GM18909 (cell line): Measurements from ENCODE around the gene CFAP161.

Experiments used
- ATAC-seq: cut with Tn5 transposase; IDR thresholded peaks from one replicate; pipeline ENCODE4 v1.9.1; 2021; ENCODE audit warnings: mild to moderate bottlenecking; ENCODE audit not compliant: unreplicated experiment, poor library complexity

CFAP161 gene

GRCh38 chr15:81133782-81134461 lies at the start of gene CFAP161:
Gene CFAP161, plus strand, starts transcription at chr15:81134270. Its CDS starts 60 bp downstream, at chr15:81134330.
- no peak for ATAC-seq

DNA sequence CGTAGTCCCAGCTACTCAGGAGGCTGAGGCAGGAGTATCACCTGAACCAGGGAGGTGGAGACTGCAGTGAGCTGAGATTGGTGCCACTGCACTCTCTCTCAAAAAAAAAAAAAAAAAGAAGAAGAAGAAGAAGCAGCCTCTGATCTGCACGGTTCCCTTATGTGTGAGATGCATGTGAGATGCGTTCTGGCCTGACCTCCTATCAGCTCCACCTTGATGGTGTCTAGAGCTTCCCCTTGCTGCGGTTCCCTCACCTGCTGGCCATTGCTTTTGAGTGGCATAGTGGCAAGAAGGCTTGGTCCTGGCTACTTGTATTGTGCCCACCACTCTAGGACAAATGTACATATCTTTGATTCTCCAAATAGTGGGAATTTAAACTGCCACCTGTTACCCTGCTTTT lies 49.4 kb upstream of the CFAP161 start:
- no peak for ATAC-seq

- no peak for ATAC-seq
Observed at GRCh38 chr15:81085213-81085612, 48.9 kb upstream of the CFAP161 start.

DNA sequence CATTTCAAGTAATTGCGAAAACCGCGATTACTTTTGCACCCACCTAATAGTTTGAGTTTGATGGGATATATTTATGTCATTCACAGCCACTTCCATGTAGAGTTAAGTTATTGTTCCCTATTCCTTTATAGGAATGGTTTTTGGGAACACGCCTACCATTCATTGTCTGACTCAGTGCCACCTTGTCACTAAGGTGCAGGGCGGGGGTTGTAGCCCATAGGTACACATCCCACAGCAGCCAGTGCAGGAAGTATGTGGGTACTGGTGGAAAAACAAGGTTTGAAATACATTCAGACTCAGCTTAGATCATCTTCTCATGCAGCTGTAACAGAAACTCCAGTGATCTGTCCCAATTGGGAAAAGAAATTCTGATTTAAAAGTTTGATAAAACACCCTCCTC lies 48.2 kb upstream of the CFAP161 start:
- no peak for ATAC-seq

GRCh38 chr15:81087066-81087465 lies 47.0 kb upstream of the CFAP161 start:
- ATAC-seq = no peak

DNA sequence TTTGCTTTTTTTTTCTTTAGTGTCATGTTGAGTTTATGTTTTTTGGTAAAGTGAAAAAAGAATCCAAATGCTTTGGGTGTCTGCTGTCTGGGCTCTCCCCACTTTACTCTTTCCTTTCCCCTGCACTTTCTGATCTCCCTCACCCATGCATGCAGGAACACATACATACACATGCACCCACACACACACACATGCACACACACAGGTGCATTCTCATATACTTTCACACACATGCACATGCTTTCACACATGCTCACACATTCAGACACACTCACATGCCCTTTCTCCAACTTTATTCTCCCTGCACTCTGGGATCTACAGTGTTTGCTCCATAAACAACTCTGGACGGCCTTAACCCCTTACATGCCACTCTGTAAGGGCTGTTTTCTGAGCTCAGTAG lies 46.4 kb upstream of the CFAP161 start:
- no peak for ATAC-seq

DNA sequence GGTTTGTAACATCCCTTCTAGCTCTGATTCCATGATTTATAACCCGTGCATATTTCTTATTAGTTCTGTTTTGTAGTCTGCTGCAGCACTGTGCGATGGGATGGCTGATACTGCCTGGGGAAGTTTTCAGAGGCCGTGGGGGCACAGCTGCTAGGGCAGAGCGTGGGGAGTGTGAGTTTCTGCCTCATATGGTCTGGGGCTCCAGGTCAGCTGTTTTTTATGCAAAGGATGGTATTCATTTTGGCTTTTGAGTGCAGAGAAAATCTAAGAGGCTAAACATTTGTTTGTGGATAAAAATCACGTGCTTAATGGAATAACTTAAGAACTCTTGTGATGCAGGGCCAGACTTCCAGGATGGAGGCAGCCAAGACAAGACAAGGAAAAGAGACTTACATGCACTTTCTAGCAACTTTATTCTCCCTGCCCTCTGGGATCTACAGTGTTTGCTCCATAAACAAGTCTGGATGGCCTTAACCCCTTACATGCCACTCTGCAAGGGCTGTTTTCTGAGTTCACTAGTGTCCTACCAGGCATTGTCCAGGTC lies 45.5 kb upstream of the CFAP161 start:
- no peak for ATAC-seq

- ATAC-seq = no peak
Observed at GRCh38 chr15:81091889-81092558, 42.0 kb upstream of the CFAP161 start.

GRCh38 chr15:81092559-81092902 lies 41.5 kb upstream of the CFAP161 start:
- ATAC-seq = no peak

DNA sequence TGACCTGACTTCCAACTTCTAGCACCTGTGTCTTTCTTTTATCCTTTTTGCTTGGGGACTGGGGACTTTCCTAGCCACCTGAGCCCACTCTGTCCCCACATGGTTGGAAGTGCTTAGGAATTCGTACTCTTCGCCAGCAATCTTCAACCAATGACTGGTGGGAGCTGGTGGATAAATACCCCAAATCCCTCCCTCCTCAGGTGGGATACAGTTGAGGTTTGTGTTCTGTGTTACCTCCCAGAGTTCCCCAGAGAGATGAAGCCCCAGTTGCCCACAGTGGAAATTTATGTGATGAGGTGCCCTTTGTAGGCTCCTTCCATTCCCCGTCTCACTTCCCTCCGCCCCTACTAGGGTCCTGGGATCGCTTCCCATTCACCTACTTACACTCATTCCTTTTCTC lies 40.1 kb upstream of the CFAP161 start:
- no peak for ATAC-seq

DNA sequence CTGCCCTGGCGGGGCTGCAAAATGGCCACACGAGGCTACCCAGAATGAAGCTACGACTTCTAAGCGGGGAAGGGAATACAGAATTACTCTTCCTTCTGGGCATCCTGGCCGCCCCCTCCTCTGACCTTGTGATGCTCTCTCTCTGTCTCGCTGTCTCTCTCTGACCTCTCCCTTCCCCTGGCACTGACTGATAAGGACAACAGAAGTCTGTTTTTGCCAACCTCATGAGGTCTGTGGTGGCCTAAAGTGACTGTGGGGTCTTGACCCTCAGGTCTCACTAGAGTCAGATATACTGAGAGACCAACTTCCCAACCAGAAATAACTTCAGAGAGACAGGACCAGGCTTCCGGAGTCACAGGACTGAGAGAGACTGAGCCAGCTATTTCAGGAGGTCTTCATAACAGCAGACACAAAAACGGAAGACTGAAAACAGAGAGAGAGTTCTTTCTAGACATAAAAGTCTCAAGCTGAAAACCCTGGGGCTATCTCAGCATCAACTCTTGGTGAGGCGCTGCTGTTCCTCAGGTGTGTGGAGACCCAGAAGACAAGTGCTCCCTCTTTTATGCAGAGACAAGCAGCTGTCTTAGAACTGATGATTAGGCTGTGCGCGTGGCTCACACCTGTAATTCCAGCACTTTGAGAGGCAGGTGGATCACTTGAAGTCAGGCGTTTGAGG lies 38.2 kb upstream of the CFAP161 start:
- no peak for ATAC-seq

DNA sequence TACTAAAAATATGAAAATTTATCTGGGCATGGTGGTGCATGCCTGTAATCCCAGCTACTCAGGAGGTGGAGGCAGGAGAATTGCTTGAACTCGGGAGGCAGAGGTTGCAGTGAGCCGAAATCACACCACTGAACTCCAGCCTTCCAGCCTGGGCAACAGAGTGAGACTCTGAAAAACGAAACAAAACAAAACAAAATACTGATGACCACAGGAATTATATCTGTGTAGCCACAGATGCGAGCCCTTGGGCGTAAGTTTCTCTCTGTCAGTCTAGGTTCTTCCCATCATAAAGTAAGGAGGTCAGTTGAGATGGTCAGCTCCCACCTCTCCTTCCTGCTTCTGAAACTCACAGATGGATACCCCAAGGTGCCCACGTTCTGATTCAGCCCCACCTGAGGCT lies 37.7 kb upstream of the CFAP161 start:
- no peak for ATAC-seq

GRCh38 chr15:81097116-81097889 lies 36.8 kb upstream of the CFAP161 start:
- ATAC-seq = no peak

DNA sequence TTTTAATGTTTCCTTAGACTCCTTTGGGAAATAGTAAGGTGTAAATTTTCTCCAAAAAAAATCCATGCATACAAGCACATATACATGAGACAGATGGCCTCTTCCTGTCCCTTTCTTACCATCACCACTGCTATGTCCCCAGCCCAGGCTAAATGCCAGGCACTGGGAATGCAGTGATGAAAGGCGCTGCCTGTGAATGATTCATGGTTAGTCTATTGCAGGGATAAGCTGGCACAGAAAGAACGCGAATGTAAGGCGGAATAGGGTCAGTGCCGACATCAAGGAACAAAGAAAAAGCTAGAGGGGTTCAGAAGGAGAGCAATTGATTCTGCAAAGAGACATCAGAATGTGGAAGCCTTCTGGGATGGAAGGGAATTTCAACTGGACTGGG lies 36.2 kb upstream of the CFAP161 start:
- no peak for ATAC-seq

- ATAC-seq = no peak
Observed at GRCh38 chr15:81098349-81098748, 35.7 kb upstream of the CFAP161 start.

GRCh38 chr15:81098861-81099651 lies 35.0 kb upstream of the CFAP161 start:
- ATAC-seq = no peak

DNA sequence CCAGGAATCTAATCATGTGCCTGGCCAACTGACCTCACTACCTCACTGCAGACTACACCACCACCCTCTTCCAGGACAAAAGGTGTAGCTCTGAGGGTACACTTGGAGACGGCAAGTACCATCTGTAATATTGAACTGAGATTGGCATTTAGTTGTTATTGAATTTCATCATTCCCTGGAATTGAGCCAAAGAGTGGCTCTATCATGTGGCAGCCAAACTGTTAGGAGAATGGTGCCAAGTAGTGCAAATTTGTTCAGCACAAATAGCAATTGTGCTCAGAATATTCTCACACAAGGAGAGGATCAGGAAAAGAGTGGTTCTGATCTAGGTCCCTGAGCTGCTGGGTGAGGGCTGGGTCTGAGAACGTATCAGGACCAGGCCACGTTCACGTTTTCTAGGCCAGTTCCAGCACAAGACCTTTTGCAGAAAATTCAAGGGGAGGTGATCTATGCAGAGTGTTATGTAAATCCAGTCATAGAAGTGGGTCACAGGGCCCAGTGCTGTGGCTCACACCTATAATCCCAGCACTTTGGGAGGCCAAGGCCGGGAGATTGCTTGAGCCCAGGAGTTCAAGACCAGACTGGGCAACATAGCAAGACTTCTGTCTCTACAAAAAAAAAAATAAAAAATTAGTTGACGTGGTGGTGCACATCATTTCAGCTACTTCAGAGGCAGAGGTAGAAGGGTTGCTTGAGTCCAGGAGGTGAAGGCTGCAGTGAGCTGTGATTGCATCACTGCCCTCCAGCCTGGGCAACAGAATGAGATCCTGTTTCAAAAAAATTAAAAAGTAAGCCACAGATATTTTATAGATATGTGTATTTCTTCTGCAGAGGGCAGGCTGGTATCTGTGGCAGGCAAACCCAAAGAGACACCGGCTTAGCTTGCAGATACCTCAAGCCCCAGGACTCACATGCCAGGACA lies 31.9 kb upstream of the CFAP161 start:
- ATAC-seq = no peak

DNA sequence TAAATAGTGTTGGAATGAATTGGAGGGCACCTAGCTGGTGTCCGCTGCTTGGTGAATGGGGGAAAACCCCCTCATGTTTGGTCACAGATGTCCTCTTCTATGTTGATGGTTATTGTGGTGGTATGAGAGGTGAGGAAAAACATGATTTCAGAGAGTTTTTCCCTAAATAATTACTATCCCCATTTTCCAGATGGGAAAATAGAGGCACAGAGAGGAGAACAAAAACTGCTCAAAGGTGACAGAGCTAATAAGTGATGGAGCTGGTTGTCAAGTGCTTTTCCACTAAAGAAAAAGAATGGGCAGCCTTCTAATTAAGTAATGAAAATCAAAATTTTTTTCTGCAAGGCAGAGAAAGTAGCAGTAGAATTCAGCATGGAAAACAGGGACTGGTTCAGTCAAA lies 30.2 kb upstream of the CFAP161 start:
- ATAC-seq = no peak

- ATAC-seq = no peak
Observed at GRCh38 chr15:81105545-81105944, 28.5 kb upstream of the CFAP161 start.
